ENCODE data around the gene SPTBN1.

DNA sequence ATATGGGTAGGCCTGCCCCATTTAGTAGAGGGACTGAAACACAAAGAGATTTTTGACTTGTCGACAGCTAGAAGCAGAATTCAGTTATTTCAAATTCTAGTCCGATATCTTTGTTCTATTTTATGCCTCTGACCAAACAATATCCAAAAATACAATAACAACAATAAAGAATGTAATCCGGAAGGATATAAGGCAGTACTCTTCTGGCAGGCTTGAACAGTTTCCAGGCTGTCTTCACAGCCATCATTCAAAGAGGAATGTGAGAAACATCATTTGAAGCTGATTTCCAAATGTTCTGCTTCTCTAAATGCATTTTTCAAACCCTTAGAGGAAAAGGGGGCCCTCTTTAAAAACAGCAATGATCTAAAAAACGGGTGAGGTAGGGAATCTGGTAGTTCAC lies 36.7 kb upstream of the SPTBN1 start:
- TF ChIP-seq POLR2A (IDR thresholded peaks at IDR 0.05), result no peak
- TF ChIP-seq, protein P1, sequence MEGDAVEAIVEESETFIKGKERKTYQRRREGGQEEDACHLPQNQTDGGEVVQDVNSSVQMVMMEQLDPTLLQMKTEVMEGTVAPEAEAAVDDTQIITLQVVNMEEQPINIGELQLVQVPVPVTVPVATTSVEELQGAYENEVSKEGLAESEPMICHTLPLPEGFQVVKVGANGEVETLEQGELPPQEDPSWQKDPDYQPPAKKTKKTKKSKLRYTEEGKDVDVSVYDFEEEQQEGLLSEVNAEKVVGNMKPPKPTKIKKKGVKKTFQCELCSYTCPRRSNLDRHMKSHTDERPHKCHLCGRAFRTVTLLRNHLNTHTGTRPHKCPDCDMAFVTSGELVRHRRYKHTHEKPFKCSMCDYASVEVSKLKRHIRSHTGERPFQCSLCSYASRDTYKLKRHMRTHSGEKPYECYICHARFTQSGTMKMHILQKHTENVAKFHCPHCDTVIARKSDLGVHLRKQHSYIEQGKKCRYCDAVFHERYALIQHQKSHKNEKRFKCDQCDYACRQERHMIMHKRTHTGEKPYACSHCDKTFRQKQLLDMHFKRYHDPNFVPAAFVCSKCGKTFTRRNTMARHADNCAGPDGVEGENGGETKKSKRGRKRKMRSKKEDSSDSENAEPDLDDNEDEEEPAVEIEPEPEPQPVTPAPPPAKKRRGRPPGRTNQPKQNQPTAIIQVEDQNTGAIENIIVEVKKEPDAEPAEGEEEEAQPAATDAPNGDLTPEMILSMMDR (IDR thresholded peaks at IDR 0.05), result no peak
